T1000 (cell line): ENCODE measurements around the gene EGF.

Experiments
- DNase-seq: peaks from one replicate; lab custom pipeline; 2025; ENCODE audit warnings: mixed read lengths; lab: John Stamatoyannopoulos, UW

Gene EGF

GRCh38 chr4:109994415-109994827 lies 81.7 kb downstream of the EGF start:
- no peak for DNase-seq

DNA sequence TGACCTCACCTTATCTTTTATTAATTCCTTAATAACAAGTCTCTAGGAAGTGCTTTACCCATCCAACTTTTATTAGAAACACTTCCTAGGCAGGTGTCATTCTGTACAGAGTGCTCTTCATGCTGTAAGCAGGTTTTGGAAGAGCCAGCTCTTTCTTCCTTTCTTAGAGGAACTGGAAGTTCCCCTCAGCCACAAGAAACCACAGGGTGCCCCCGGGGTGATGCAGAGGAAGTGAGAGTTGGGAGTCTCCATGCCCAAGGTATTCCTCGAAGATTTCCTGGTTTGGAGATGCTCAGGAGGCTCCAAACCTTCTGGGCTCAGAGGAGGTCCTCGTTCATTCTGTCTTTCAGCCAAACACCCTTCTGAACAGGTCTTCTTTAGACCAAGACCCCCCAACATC lies 83.8 kb downstream of the EGF start:
- no peak for DNase-seq

DNA sequence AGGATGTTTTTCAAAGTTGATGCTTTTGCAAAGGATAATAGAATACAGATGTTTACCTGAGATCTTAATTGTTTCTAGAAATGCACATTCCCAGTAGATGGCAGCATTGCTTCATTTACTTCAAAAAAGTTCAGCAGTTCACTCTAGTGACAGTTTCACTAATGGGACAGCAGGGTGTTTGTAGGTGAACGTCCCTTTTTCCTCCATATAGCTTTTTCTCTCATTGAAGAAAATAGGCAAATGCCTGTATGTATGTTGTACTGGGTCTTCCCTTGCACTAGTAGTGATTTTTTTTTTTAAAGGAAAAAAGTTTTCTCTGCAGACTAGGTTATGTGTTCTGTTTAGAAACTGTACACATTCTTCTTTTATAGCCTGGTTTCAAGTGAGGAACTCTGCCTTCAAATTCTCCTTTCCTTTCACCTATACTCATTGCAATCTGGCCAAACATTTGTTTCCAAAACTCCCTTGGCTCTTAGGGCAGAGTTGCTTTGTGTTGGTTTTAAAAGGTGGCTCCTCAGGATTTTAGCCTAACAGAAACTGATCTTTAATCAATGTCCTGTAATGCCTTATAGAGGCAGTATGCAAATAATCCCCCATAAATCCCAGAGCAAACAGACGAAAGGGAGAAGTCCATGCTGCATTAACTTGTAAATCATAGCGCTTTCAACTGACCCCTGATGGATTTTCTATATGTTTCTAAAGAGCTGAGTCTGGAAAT lies 86.3 kb downstream of the EGF start:
- no peak for DNase-seq

GRCh38 chr4:109999585-109999912 lies 86.9 kb downstream of the EGF start:
- no peak for DNase-seq

- no peak for DNase-seq
These were observed 89.6 kb downstream of the EGF start for GRCh38 chr4:110002326-110002725.

DNA sequence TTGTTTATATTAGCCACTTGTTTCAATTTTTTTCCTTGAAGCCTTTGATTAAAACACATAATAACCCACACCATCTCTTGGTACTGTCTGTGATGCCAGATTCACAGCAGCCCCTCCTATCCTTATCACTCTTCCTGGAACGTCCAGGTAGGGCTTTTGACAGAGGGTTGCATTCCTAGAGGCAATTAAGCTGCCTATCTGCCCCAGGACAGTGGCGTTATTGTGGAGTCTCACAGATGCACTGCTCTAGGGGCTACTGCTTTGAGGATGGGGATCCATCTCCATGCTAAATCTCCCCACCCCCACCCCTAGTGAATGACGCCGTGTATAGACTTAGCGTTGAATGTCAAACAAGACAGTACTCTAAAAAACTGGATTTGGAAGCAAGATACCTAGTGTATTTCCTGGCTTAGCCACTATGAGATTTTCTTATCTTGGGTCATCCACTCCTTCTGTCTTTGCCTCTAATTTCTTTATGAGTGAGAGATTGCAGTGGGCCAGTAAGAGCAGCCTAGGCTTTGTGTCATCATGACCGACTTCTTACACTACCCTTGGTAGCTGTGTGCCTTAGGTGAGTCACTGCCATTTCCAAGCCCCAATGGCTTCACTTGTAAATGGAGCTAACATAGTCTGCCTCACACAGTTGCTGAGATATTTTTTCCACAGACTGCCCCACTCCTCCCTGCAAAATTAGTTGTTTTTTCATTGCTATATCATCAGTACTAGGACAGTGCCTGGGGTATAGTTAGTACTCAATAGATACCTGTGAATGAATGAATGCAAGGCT lies 90.9 kb downstream of the EGF start:
- no peak for DNase-seq

GRCh38 chr4:110004556-110004955 lies 91.9 kb downstream of the EGF start:
- DNase-seq, result no peak

- DNase-seq, result no peak
These were observed 92.9 kb downstream of the EGF start for GRCh38 chr4:110005461-110006056.

DNA sequence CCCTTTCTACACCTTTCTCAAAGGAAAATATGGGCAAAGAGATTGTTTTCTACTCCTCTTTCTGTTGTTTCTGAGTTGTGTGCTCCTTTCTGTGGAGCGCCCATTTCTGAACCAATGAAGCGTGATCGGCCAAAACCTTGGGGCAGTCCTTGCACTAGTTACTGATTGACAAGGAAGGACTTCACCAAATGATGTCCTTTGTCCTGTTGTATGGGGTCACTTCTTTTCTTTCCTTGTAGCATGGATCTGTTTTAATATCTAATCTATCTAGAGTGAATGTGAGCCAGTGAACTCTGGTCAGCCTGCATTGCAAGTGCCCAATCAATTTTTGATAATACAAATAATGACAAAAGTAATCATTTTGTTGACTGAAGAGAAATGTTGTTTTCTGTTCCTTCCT lies 94.5 kb downstream of the EGF start:
- no peak for DNase-seq

- no peak for DNase-seq
These were observed 95.9 kb downstream of the EGF start for GRCh38 chr4:110008540-110008939.

GRCh38 chr4:110009550-110009949 lies 96.9 kb downstream of the EGF start:
- no peak for DNase-seq

DNA sequence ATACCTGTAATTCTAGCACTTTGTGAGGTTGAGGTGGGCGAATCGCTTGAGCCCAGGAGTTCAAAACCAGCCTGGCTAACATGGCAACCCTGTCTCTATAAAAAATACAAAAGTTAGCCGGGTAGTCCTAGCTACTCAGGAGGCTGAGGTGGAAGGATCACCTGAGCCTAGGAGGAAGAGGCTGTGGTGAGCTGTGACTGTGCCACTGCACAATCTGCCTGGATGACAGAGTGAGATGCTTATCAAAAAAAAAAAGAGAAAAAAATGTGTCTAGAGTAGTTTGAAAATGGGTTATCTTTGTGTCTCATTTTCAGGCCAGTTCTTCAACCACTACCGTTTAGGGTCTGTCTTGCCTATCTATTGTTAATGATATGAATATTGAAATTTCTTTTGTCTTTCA lies 98.1 kb downstream of the EGF start:
- DNase-seq, result no peak

GRCh38 chr4:110012917-110013316 lies 100.2 kb downstream of the EGF start:
- no peak for DNase-seq

GRCh38 chr4:110014233-110014632 lies 101.5 kb downstream of the EGF start:
- DNase-seq, result no peak

- no peak for DNase-seq
These were observed 106.5 kb downstream of the EGF start for GRCh38 chr4:110019153-110019552.

DNA sequence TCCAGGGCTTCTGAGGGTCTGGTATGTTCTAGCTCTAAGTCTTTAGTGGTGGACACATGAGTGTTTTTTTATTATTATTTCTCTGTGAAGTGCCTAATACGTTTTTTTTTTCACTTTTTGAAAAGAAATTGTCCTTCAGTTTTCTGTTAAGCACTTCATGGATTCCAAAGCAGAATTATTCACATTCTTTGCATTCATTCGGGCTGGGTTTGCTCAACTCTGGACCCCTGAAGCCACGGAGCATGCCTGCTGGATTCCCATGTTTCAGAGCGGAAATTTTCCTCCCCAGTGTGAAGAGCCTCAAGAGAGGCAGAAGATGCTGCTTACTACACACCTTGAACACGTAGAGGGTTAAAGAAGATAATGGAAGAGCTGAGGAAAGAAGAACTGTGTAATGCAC lies 107.5 kb downstream of the EGF start:
- no peak for DNase-seq

- DNase-seq, result no peak
These were observed 108.2 kb downstream of the EGF start for GRCh38 chr4:110020646-110021443.

GRCh38 chr4:110022457-110022856 lies 109.8 kb downstream of the EGF start:
- DNase-seq, result no peak

DNA sequence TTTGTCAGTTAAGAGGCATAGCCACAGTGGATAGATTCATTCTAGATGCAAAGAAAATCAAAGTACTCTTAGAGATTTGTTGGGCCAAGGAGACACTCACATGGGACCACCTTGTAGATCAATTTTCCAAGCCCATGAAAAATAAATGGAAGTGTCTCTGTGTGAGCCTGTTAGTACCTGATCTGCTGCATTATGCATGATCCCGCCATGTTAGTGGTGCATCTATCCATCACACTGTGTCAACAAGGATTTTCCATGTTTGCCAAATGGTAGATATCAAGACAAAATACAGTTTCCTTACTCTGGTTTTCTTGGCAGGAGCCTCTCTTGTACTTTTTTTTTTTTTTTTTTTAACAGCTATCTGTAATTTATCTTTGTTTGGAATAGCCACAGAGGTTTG lies 112.4 kb downstream of the EGF start:
- no peak for DNase-seq

DNA sequence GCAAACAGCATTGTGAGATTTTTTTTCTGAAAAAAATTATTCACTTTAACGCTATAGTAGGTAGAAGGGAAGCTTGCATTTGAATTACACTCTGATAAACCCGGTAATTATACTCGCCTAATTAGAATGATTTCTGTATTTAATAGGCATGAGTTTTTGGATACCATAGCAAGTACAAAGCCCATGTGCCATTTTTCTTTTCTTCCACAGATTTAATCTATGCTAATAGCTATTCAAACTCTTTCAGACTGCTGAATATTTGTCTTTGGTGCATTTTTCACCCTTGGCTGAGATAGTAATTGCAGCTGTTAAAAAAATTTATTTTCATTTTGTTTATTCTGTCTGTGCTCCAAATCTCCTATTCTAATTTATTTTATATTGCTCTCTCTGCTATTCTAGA lies 113.0 kb downstream of the EGF start:
- DNase-seq, result no peak

DNA sequence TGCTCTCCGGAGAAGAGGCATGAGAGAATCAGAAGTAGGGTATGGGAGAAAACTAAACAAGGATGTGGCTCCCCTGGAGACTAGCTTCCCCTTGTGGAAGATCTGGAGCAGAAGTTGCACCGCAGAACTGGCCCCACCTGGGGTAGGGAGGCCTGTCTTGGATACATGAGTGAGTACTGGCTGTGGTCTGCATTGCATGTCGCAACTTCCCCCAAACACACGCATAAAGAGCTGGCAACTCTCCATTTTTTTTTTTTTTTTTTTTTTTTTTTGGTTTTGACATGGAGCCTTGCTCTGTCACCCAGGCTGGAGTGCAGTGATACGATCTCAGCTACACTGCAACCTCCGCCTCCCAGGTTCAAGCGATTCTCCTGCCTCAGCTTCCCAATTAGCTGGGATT lies 119.9 kb downstream of the EGF start:
- no peak for DNase-seq

DNA sequence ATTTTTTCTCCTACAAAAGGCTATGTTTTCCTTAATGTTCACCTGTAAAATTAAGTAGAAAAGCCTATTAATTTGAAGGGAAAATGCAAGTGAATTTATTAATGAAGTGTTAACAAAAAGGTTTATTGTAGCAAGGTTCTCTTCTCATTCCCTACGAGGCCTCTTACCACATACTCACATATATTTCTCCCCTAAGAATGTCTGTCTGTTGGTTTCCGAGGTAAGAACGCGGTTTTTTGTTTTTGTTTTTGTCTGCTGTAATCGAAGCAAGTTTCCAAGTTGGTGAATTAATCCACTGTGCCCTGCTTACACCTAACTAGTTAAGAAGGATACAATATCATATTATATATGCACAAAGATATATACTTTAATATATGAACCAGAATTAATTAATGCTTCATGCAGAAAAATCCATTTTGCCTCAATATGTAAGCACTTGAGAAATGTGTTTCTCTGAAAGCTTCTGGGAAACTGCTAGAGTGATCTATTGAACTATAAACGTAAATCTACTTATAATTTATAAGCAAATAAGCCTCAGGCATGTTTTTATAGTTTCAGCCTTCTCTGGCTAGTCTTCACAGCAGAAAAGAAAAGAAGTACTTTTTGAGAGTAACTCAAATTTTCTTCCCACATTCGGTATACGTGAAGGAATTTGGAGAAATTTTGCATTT lies 120.8 kb downstream of the EGF start:
- DNase-seq, result no peak
